IMR-90 (cell line): Measurements from ENCODE around the gene KLHL33. TPM values are rescaled to one million over a fixed set of nuclear protein-coding genes. Genes with fewer than 3 reads are reported as not detected.

Experiments used
- CEBPB ChIP-seq: IDR thresholded peaks from 2 replicates; pipeline ENCODE4 v1.6.1; 2012; ENCODE audit warnings: low read depth, low read length, improper control_type of control experiment
- CTCF ChIP-seq: conservative IDR thresholded peaks from 2 replicates; pipeline ENCODE4 v1.5.1; 2012; ENCODE audit warnings: mild to moderate bottlenecking, low read depth, low read length, improper control_type of control experiment
- FOS ChIP-seq: fragments of 150-350 bp; IDR thresholded peaks from 2 replicates; pipeline ENCODE4 v1.6.1; 2016; ENCODE audit warnings: low read depth, low read length
- MAFK ChIP-seq: IDR thresholded peaks from 2 replicates; pipeline ENCODE4 v1.6.1; 2012; ENCODE audit warnings: low read depth, low read length, improper control_type of control experiment
- MXI1 ChIP-seq: IDR thresholded peaks from 2 replicates; pipeline ENCODE4 v1.6.1; 2012; ENCODE audit warnings: low read depth, mild to moderate bottlenecking, low read length, moderate library complexity, borderline replicate concordance
- POLR2A ChIP-seq: IDR thresholded peaks from 2 replicates; pipeline ENCODE4 v1.6.1; 2012; ENCODE audit warnings: mild to moderate bottlenecking, low read depth, low read length
- RCOR1 ChIP-seq: IDR thresholded peaks from 2 replicates; pipeline ENCODE4 v1.6.1; 2012; ENCODE audit warnings: mild to moderate bottlenecking, low read length, improper control_type of control experiment; ENCODE audit not compliant: insufficient replicate concordance
- RFX5 ChIP-seq: IDR thresholded peaks from 2 replicates; pipeline ENCODE4 v1.8.0; 2012; ENCODE audit warnings: low read depth, mild to moderate bottlenecking, low read length, moderate library complexity
- polyA plus RNA-seq, 3 experiments: library from polyadenylated mRNA; depleted of rRNA; stranded (reverse); fragments of >200 nt; gene quantifications; 2 replicates each; pipeline ENCODE4 v1.2.3, GENCODE V29; 2012; ENCODE audit warnings: low replicate concordance in 1 of 3
- total RNA-seq: library from RNA; depleted of rRNA; stranded (reverse); fragments of >200 nt; gene quantifications from 2 replicates; pipeline ENCODE4 v1.2.3, GENCODE V29; 2012

The KLHL33 gene
- total and polyA plus RNA-seq, 2 of the 4 experiments (the other 2 are of a cell fraction), result under 0.01 to 0.03 TPM

- TF ChIP-seq CTCF (no peak), RCOR1 (no peak), MXI1 (no peak), CEBPB (no peak), RFX5 (no peak), FOS (no peak), POLR2A (no peak), MAFK (no peak)
Observed at GRCh38 chr14:20435582-20436362, at the start of gene KLHL33 (continued).
